Stimulated activated CD8-positive, alpha-beta memory T cell treated with anti-CD3 and anti-CD28 coated beads, Interleukin-12 subunit alpha, Interleukin-12 subunit beta, amount 100 ng/mL, for 4 hours (primary cell): ENCODE data around the gene TREX2.

Source experiments
- DNase-seq: peaks from one replicate; pipeline ENCODE4 v3.0.0-alpha.2; 2020; ENCODE audit warnings: low read depth

Gene TREX2

DNA sequence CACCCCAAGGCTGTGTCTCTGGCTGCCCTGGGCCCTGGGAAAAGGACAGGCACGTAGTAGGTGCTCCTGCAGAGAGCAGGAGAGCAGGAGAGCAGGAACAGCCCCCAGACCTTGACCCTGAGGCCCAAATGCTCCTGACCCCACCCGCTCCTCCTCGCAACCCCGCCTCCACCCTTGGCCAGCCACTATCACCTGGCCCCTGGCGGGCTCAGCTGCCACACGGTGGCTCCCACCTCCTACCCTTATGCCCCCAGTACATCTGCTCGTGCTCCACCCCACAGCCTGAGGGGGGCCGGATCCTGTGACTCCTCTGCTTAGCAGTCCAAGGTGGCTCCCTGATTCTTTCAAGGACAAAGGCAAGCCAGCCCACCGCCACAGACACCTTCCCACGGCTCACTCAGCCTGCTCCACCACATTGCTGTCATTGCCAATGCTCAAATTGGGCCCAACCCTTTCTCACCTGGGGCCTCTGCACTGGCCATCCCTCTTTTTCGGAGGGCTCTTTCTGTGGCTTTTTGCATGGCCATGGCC, 30.0 kb upstream of the TREX2 start:
- no peak for DNase-seq

DNA sequence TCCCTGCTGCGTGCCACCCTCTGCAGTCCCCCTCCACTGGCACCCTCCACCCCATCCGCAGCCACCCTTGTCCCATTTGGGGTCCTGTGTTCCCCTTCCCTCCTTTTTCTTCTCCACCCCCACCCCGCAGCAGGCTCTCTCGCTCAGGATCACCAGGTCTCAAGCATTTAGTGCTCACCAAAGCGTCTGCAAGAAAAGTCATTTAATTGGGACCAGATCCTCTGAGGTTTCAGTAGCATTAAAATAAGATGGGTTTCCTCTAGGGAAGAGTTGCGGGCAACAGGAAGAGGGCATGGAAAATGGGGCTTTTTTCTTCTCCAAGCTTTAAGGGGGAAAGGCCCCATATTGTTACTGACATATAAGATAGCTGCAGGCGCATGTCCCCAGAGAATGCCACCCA, 29.4 kb upstream of the TREX2 start:
- DNase-seq: no peak

DNA sequence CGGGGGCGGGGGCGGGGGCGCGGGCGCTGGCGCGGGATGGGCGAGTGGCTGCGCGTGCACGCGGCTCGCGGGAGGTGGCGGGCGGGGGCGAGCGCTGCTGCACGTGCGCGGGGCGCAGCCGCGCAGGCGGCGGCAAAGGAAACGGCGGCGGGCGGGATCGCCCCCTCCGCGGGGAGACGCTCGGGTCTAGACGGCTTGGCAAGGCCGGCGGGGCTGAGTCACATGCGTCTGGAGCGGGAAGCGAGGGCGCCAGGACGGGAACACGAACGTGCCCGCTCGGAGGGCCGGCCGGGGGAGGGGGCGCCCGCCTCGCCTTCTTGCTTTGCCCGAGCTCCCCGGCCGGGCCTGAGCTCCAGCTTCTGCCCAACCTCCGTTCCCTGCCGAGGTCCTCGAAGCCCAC, 28.9 kb upstream of the TREX2 start:
- DNase-seq: peak; percentile 44

DNA sequence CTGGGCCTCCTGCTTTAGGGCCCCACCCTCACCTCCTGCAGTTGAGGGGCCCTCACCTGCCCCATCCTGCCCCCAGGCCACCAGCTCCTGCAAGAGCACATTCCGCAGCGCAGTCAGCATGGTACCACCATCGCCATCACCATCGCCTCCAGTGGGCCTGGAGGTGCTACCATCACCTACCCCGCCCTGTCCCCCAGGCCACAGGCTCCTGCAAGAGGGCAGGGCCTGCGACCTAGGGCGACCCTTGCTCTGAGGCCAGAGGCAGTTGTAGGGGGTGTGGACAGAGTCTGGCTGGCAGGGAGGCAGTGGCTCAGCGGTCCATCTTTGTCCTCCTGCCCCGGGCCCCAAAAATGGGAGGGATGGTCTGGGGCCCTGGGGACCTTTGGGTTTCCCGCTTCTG, 28.4 kb upstream of the TREX2 start:
- DNase-seq: no peak

DNA sequence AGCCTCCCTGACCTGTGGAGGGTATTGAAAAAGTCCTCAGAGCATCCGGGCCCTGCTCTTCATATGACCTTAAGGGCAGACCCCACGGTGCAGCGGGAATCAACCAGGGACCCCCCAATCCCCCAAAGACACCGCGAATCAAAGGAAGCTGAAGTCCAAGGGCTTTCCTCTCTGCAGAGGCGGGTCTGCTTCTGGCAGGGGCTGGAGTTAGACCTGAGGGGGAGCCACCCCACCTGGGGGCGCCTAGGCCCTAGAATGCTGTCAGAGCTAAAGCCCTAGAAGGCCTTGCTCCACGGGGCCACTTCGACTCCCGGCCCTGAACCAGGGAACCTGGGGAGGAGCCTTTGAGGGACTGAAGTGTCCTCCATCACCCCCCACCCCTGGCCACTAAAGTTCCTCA, 27.3 kb upstream of the TREX2 start:
- no peak for DNase-seq

DNA sequence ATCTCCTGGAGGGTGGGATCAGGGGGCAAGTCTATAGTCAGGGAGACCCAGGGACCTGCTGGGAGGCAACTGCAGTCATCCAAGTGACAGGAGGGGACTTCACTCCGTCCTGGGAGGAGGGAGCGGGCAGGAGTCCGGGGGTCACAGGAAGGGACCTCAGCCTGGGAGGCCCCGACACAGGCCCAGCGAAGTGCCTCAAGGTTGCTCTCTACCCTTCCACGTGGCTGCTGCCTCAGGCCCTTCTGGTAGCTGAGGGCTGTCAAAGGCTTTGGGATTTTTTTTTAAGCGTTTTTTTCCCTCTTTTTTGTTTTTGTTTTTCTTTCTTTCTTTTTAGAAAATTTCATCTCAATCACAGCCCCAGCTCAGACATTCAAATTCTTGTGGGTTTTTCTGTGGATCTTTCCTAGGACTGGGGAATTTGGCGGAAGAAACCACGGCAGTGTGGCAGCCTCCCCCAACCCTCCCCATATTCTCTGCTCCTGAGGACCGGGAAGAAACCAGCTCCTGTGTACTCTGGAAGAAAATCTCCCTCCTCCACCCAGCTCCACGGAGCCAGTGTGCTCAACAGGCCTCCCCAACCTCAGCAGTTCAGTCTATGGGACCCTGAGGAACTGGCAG, 25.9 kb upstream of the TREX2 start:
- DNase-seq: no peak

DNA sequence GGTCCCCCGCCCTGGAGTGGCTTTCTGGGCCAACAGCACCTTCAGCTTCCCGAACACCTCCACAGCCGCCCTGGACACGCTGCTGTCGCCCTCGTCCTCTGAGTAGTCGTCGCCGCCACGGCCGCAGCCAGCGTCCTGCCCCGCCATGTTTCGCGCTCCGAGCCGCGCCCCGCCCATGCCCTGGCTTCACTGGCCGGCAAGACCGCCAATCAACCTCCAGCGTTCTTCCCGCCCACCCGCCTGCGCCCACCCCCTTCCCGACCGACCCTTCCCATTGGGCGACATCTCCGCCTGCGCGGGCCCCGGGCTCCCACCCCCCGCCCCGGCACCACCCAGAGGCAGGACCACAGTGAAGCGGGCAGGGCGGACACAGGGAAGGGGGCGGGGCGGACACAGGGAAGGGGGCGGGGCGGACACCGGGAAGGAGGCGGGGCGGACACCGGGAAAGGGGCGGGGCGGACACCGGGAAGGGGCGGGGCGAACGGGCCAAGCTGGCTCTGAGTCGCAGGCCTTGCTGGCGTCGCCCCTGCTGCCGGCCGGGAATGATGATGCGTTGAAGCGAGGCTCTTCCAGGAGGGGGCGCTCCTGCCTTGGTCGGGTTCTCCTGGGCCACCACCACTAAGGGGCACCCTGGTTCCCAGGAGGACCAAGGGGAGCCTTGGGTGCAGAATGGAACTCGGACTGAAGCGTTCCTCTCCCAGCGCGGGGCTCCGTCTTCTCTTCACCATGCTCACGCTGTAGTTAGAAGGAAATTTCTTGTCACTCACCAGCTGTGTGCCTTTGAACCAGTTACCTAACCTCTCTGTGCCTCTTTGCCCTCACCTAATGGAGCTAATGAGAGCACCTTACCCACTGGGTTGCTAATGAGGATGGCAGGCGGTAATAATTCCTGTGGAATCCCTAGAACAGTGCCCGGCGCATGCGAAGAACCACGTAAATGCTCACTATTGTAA, 24.8 kb upstream of the TREX2 start, which contains the start of gene HAUS7:
Gene HAUS7, minus strand, starts transcription at position 166 of the 953 bp plus-strand sequence. Its CDS starts 19 bp downstream, at position 147.
- DNase-seq: peak; percentile 70

DNA sequence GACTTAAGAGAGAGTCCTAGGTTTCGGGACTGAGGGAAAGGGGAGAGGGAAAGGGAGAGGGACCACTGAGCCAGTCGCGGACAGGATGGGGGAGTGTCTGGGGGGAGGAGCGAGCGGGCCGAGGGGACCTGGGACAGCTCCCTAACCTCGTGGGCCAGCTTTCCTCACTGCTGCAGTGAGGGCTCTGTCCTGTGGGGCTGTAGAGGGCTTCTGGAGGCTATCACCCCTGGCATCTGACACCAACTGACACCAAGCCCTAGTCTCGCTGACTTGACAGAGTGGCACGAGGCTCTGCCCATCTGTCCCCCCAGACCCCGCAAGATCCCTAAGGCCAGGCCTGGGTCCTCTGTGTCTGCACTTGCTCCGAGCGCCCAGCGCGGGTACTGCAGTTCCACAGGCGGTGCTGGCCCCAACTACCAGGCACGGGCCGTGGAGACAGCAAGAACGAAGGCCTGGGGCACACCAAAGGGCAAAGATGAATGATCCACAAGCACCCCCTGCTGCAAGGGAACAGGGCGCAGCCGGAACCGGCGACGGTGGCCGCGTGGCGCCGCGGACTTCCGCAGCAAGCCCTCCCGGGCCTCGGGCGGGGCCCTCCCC, 24.1 kb upstream of the TREX2 start:
- no peak for DNase-seq

DNA sequence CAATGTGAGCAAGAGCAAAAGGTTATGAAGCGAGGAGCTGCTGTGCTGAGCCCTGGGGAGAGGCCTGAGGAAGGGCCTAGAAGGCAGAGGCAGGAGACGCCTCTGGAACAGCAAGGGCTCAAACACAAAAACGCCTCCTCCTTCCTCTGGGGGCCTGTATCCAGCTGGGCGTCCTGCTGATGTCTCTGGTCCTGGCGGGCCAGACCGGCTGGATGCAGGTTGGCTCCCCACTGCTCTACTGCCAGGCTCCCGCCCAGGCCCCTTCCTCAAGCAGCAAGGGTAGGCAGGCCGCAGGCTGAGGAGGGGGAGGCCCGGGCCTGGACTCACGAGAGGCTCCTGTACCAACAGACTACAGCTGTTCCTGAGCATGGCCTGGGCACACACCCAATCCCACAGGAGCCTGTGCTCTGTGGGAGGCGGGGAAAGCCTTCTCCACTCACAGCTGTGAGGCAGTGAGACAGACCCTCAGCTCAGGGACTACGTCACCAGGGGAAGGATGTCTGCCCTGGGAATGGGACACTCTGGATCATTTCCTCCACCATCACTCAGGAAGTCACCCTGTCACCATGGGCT, 22.2 kb upstream of the TREX2 start:
- DNase-seq: no peak

DNA sequence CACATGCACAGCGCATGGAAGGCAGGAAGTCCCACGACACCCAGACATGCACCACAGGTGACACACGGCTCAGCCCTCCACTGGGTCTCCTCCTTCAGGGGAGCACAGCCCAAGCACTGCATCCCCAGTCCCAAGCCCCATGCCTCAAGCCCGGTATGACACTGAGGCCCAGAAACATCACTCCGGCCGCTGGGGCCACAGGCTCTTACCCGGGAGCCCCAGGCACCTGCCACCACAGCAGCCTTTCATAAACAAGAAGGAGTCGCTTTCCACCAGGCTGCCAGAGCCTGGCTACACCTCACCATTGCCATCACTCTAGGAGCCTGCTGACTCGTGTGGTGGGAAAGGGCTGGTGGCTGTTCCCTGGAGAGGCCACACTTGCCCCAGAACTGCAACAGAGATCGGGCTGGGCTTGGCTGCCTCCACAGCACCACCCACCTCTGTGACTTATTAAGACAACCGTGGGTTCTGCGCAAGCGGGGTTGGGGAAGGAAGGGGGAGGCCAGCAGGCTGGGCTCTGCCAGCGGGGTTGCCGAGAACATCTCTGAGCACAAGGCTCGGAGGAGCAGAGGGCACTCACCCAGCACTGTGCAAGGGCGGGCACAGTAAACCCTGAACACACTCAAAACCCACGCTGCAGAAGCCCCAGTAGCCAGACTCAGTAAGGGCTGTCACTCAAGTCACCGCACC, 20.0 kb upstream of the TREX2 start:
- DNase-seq: no peak

DNA sequence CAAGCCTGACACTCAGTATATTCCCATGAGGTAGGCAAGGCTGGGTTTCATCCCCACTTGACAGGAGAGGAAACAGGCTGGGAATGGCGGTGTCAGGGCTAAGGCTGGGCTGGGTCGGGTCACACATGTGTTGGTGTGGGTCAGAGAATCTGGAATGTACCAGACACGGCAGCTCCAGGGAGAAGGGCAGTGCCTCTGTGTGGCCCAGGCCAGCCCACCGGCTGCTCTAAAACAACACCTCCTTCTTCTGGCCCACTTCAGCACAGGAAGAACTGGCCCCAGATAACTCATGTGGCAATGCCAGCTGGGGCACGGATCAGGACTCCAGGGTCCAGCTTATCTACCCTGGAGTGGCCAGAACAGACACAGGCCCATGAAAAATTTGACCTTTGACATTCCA, 18.3 kb upstream of the TREX2 start:
- no peak for DNase-seq

DNA sequence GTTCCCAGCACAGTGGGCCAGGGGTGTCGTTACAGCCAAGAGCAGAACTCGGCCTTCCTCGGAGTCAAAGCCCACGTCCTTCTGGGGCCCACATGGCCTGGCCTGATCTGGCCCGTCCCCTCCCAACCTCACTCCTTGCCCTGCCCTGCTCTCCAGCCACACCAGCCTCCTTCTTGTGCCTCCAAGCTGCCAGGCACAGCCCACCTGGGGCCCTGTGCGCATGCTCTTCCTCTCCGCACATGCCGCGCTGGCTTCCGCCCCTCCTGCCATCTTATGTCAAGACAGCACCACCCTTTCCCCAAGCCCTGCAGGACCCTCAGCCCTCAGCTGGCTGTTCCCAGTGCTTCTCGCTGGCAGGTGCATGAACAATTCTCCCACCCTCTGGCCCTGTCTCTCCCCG, 17.7 kb upstream of the TREX2 start:
- no peak for DNase-seq

DNA sequence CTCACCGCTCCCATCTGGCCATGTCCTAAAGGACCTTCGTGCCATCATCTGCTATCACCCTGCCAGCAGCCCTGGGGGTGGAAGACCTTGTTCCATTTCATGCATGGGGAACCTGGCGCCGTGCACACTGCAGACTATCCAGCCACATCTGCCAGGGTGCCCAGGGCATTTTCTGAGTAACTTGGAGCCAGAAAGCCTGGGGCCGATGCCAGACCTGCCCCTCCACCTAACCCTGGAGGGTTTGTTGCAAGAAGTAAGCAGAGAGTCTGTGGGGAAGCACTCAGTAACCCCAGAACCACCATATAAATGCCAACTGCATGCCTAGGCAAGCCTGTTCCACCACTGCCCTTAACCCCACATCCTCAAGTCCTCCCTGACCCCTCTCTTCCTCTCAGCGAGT, 17.2 kb upstream of the TREX2 start:
- no peak for DNase-seq

DNA sequence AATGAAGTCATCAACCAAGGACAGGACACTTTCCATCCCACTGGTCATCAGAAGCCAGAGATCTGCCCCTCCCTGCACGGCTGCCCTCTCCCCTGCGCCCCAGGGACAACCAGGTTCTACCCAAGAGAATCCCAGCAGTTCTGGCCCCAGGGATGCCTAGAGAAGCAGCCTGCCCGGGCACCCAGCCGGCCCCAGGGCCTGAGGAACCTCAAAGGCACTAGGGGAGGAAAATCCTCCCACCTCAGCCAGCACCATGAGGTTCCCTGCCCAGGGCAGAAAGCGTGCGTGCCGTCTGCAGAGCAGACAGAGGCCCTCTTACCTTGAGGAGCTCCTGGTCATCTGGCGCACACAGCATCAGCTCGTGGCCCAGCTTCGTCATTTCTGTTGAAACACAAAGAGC, 16.4 kb upstream of the TREX2 start:
- no peak for DNase-seq

DNA sequence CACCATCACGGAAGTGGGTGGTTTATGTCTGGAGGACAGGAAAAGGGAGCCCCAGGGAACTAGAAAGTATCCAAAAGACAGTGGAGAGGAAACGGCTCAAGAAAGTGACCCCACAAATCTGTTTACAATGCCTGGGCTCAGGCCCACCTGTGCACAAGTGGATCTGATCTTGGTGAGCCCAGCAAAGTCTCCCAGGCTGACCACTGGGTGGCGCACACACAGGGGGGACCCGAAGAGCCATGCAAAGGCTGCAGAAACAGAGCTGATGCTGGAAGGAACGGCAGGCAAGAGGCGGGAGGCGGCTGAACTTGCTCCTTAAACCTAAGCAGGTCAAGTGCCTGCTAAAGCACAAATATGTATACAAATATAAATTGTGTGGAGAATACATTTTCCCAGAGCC, 15.0 kb upstream of the TREX2 start:
- no peak for DNase-seq

DNA sequence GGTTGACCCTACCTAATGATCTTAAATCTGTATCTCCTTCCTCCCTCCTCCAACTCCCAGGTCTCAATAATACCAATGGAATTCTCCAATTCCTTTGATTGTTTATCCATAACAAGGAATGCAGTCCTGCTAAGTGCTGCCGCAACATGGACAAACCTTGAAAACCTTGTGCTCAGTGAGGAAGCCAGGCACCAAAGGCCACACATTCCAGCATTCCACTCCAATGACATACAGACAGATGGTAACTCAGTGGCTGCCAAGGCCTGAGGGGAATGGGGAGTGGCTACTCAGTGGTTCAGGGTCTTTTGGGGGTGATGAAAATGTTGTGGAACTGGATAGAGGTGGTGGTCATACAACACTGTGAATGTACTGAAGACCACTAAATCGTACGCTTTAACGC, 14.1 kb upstream of the TREX2 start:
- no peak for DNase-seq

DNA sequence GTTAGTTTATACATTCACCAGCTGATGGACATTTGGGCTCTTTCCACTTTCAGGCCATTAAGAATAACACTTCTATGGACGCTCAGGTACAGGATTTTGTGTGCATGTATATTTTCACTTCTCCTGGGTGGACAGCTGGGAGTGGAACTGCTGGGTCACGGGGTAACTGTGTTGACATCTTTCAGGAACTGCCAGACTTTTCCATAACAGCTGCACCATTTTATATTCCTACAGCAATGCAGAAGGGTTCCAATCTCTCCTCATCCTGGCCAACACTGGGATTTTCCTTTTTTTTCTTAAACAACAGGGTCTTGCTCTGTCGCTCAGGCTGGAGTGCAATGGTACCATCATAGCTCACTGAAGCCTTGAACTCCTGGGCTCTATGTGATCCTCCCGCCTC, 12.6 kb upstream of the TREX2 start:
- DNase-seq: no peak

DNA sequence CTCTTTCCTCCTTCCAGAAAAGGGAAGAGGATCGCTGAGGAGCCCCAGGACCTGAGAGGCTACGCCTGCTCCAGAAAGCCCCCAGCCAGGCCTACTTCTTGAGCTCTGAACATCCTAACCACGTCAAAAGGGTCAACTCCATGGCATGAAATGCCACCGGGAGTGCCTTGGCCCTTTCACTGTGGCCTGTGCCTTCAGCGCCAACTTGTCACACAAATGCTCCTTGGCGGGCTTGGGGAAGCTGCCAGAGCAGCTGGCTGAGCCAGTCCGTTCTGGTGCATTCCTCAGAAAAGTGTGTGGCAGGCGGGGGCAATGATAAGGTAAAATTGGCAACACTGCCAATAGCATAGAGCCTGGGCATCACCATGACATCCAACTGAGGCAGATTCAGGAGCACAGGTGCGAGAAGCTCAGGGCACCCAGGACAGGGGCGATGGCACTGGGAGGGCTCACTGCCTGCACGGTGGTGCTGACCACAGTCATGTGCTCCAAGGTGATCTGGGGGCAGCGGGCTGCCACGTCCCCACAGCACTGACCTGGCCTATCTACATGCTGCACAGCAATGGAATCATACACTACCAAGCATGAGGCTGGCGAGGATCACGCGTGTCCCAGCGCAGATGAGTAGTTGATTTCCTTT, 12.1 kb upstream of the TREX2 start:
- no peak for DNase-seq

DNA sequence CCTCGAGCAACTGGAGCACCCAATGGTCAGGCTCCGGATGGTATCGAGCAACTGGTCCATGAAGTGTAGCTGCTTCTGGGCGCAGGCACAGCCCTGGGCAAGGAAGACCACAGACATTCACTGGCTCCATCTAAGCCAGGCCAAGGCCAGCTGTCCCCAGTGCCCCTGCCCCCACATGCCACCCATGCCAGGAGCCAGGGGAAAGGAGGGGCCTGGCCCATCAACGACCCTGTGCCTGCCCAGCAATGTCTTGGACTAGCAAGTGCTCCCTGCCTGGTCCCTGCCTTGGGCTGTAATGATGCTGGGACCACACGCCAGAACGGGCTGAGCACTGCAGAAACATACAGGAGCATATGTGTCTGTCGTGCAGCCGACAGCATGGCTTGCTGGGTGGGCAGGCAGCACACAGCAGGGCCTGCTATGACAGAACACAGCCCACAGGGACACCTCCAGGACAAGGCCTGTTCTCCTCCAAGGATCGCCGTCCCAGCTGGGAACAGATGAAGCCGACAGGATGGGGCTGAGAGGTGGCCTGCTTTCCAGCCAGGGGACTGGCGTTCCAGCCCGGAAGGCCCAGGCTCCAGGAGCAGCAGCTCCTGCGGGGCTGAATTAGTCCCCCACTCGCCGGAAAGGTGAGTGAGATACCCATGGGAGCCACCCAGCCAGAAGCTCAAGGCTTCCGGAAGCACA, 11.4 kb upstream of the TREX2 start:
- DNase-seq: no peak

DNA sequence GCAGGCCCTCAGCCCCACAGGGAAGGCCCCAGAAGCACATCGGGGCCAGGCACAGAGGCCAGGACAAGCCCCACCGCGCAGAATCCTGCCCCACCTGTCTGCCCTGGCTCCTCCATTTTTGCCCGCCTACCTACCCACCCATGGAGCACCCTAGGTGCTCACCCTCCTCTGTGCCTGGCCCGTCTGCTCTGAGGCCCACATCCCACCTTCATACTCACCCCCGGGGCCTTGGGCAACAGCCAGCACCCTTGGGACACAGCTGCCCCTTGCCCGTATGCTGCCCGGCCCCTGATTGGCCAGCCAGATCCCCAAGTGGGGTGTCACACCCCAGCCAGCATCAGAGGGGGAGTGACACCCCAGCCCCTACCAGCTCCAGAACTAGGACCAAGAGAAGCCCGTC, 10.8 kb upstream of the TREX2 start:
- no peak for DNase-seq

DNA sequence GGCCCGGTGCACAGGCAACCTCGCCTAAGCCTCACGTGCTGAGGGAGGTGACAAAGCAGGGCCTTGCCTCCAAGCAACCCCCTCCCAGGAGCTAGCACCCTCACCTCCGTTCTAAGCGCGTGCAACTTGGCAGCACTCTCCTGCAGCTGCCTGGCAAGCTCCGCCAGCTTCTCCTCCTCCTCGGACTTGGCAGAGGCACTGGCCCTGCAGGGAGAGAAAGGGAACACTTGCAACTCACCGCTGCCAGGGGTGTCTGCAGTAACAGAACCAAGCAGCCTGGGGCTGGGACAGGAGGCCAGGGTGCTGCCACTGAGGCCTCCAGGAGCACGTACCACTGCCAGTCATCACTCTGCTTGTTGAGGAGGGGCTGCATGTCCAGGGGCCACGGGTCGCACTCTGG, 10.3 kb upstream of the TREX2 start:
- DNase-seq: no peak
